A549 (cell line): ENCODE measurements around the gene TXNRD2.

ENCODE experiments used
- BHLHE40 ChIP-seq: IDR thresholded peaks from 2 replicates; pipeline ENCODE4 v1.6.1; 2012; ENCODE audit warnings: low read depth, low read length, inconsistent platforms
- CBX8 ChIP-seq: fragments of 200-600 bp; sonication (generic); IDR thresholded peaks from 2 replicates; pipeline ENCODE4 v1.6.1; 2016
- CEBPB ChIP-seq, 2 experiments: fragments of >200 bp in 1 of 2; sonication (Bioruptor Twin) in 1 of 2; formaldehyde crosslinking in 1 of 2; IDR thresholded peaks; 2 replicates each; pipeline ENCODE4 v1.6.1; 2012 to 2016
- CHD2 ChIP-seq: fragments of 150-350 bp; IDR thresholded peaks from 2 replicates; pipeline ENCODE4 v1.6.1; 2014; ENCODE audit warnings: low read length; ENCODE audit not compliant: partially characterized antibody
- CTCF ChIP-seq: fragments of >200 bp; sonication (Bioruptor Twin); formaldehyde crosslinking; IDR thresholded peaks from 3 replicates; pipeline ENCODE4 v1.5.1; 2016
- FOSB ChIP-seq: fragments of 250-450 bp; sonication (Bioruptor Pico); IDR thresholded peaks from 2 replicates; pipeline ENCODE4 v1.5.0; 2020; ENCODE audit warnings: mild to moderate bottlenecking, moderate library complexity
- KDM1A ChIP-seq: fragments of 200-600 bp; sonication (generic); IDR thresholded peaks from 2 replicates; pipeline ENCODE4 v1.6.1; 2016; ENCODE audit warnings: low read depth, mild to moderate bottlenecking
- MAX ChIP-seq: IDR thresholded peaks from 2 replicates; pipeline ENCODE4 v1.6.1; 2012
- NR3C1 ChIP-seq: fragments of >200 bp; sonication (Bioruptor Twin); formaldehyde crosslinking; IDR thresholded peaks from 3 replicates; pipeline ENCODE4 v1.6.1; 2017
- RCOR1 ChIP-seq: fragments of 150-350 bp; IDR thresholded peaks from 2 replicates; pipeline ENCODE4 v1.6.1; 2014; ENCODE audit warnings: antibody characterized with exemption, low read length, low read depth
- RNF2 ChIP-seq: fragments of 200-600 bp; sonication (generic); IDR thresholded peaks from 2 replicates; pipeline ENCODE4 v1.6.1; 2016; ENCODE audit warnings: low read depth, mild to moderate bottlenecking, antibody characterized with exemption, moderate library complexity, borderline replicate concordance

GRCh38 chr22:19891317-19892256, 50.0 kb downstream of the TXNRD2 start:
- TF ChIP-seq CTCF (no peak), FOSB (CRISPR knock-in tag) (no peak), RCOR1 (no peak), CBX8 (no peak), CEBPB (IDR thresholded peaks at IDR 0.05) (no peak), MAX (no peak), RNF2 (no peak), KDM1A (no peak), CHD2 (no peak), BHLHE40 (no peak), NR3C1 (no peak)
